ENCODE measurements around the gene DCHS1. TPM values are rescaled to one million over a fixed set of nuclear protein-coding genes. Genes with fewer than 3 reads are reported as not detected.
A peak's percentile ranks its signal among the peaks of the same experiment; 100 is the strongest.

The DCHS1 gene
- total and polyA plus RNA-seq, 9 of the 15 experiments (the other 6 are each of a cell fraction or from before 2014, with no cell fraction given), result 0.04 to 0.49 (median 0.14) TPM; not detected in 2

DNA sequence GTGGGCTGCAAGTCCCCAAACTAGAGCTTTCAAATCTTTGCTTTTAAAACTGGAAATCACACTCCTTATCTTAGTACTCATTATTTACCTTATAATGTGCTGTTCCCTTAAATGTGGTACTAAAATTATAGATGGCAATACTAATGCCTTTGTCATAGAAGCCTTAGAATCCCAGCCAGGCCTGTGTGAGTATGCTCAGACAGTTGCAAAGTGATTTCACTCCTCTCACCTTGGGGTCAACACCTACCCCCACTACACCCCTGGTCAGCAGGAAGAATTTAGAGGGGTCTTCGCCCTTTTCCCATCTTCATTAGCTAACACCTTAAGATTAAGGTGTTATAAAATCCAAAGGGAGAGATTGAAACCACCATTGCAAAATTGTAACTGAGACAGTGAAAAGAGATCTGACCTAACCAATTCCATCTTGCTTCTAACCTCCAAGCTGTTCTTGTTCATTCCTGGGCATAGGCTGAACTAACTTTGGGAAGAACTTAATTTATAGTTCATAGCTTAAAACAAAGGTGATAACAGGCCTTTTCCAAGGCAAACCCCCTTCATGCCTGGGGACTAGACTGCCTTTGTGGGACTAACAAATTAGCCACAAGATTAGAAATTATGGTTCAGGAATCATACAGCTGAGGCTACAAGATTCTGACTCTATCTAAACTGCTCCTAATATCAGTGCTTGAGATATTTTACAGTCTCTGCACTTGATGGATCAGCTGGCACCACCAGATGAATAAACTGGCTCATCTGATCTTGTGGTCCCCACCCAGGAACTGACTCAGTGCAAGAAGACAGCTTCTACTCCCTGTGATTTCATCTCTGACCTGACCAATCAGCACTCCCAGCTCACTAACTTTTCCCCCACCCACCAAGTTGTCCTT, 38.0 kb upstream of the DCHS1 start (continued):
- TF ChIP-seq ZNF384 (IDR thresholded peaks at IDR 0.05; ENCODE audit: low read depth, low read length) (no peak), RBM34 (IDR thresholded peaks at IDR 0.05; ENCODE audit: borderline replicate concordance, insufficient read depth, low read length) (no peak), BRD9 (IDR thresholded peaks at IDR 0.05; ENCODE audit: low read depth, partially characterized antibody) (no peak), HDAC6 (IDR thresholded peaks at IDR 0.05; ENCODE audit: low read depth, low read length) (no peak), ARID1B (IDR thresholded peaks at IDR 0.05) (peak; percentile 82), MEF2A (IDR thresholded peaks at IDR 0.05; ENCODE audit: control insufficient read depth, low read depth, low read length) (no peak), POLR2G (IDR thresholded peaks at IDR 0.05; ENCODE audit: low read depth, low read length) (no peak), RBM39 (optimal IDR thresholded peaks at IDR 0.05; ENCODE audit: low read depth, low read length) (no peak), COPS2 (conservative IDR thresholded peaks at IDR 0.05) (no peak), CBFB (CRISPR knock-in tag; IDR thresholded peaks at IDR 0.05) (no peak), ZNF175 (CRISPR knock-in tag; IDR thresholded peaks at IDR 0.05; ENCODE audit: low read depth) (no peak), ZNF589 (CRISPR knock-in tag; IDR thresholded peaks at IDR 0.05; ENCODE audit: low read depth) (peak; percentile 84), MCM3 (IDR thresholded peaks at IDR 0.05) (no peak), NR2C1 (IDR thresholded peaks at IDR 0.05) (no peak), NR2C1 (tag; IDR thresholded peaks at IDR 0.05) (peak; percentile 46; the same call in 1 of the 2 replicates)
- TF ChIP-seq, protein P1, sequence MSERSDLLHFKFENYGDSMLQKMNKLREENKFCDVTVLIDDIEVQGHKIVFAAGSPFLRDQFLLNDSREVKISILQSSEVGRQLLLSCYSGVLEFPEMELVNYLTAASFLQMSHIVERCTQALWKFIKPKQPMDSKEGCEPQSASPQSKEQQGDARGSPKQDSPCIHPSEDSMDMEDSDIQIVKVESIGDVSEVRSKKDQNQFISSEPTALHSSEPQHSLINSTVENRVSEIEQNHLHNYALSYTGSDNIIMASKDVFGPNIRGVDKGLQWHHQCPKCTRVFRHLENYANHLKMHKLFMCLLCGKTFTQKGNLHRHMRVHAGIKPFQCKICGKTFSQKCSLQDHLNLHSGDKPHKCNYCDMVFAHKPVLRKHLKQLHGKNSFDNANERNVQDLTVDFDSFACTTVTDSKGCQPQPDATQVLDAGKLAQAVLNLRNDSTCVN (CRISPR knock-in tag; IDR thresholded peaks at IDR 0.05), result no peak
- TF ChIP-seq, protein P2, sequence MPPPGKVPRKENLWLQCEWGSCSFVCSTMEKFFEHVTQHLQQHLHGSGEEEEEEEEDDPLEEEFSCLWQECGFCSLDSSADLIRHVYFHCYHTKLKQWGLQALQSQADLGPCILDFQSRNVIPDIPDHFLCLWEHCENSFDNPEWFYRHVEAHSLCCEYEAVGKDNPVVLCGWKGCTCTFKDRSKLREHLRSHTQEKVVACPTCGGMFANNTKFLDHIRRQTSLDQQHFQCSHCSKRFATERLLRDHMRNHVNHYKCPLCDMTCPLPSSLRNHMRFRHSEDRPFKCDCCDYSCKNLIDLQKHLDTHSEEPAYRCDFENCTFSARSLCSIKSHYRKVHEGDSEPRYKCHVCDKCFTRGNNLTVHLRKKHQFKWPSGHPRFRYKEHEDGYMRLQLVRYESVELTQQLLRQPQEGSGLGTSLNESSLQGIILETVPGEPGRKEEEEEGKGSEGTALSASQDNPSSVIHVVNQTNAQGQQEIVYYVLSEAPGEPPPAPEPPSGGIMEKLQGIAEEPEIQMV (tag; conservative IDR thresholded peaks at IDR 0.05; ENCODE audit: low read depth), result 0 out of 2 replicates have a peak, but pooled peaks have one; percentile 41
- TF ChIP-seq, protein P3, sequence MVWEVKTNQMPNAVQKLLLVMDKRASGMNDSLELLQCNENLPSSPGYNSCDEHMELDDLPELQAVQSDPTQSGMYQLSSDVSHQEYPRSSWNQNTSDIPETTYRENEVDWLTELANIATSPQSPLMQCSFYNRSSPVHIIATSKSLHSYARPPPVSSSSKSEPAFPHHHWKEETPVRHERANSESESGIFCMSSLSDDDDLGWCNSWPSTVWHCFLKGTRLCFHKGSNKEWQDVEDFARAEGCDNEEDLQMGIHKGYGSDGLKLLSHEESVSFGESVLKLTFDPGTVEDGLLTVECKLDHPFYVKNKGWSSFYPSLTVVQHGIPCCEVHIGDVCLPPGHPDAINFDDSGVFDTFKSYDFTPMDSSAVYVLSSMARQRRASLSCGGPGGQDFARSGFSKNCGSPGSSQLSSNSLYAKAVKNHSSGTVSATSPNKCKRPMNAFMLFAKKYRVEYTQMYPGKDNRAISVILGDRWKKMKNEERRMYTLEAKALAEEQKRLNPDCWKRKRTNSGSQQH (CRISPR knock-in tag; IDR thresholded peaks at IDR 0.05), result no peak
- TF ChIP-seq, protein P4, sequence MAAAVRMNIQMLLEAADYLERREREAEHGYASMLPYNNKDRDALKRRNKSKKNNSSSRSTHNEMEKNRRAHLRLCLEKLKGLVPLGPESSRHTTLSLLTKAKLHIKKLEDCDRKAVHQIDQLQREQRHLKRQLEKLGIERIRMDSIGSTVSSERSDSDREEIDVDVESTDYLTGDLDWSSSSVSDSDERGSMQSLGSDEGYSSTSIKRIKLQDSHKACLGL (CRISPR knock-in tag; IDR thresholded peaks at IDR 0.05; ENCODE audit: borderline replicate concordance, poor library complexity, severe bottlenecking), result no peak
- TF ChIP-seq, protein P5, sequence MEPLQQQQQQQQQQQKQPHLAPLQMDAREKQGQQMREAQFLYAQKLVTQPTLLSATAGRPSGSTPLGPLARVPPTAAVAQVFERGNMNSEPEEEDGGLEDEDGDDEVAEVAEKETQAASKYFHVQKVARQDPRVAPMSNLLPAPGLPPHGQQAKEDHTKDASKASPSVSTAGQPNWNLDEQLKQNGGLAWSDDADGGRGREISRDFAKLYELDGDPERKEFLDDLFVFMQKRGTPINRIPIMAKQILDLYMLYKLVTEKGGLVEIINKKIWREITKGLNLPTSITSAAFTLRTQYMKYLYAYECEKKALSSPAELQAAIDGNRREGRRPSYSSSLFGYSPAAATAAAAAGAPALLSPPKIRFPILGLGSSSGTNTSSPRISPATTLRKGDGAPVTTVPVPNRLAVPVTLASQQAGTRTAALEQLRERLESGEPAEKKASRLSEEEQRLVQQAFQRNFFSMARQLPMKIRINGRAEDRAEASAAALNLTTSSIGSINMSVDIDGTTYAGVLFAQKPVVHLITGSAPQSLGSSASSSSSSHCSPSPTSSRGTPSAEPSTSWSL (CRISPR knock-in tag; IDR thresholded peaks at IDR 0.05; ENCODE audit: borderline replicate concordance), result no peak

Measured in K562 (cell line).